Stomach (tissue), 9 donors: ENCODE data around the gene CAVIN1. TPM values are rescaled to one million over a fixed set of nuclear protein-coding genes. Genes with fewer than 3 reads are reported as not detected.
"Not testable (repeated sequence)": the region's sequence is repeated elsewhere in the genome, so short reads cannot be mapped to it uniquely, and the experiment has no call there.

Experiments
- DNase-seq, 2 donors: peaks; one replicate each; pipeline versions ENCODE4 v3.0.0 to v3.0.0-alpha.2; 2013 to 2019
- H3K27ac ChIP-seq, 5 donors: fragments of 200-600 bp in 4 of 5; sonication (generic) in 4 of 5; one replicate each; pipeline ENCODE4 v1.5.1; 2013 to 2019; ENCODE audit warnings: mild to moderate bottlenecking in 1 of 5, moderate library complexity in 1 of 5
- H3K27me3 ChIP-seq, 3 donors: fragments of 200-600 bp; sonication (generic); one replicate each; pipeline ENCODE4 v1.5.1; 2017 to 2019; ENCODE audit warnings: mixed run types in 1 of 3
- H3K36me3 ChIP-seq, 4 donors: fragments of 200-600 bp; sonication (generic); 1 replicate in 3 of 4; 2 replicates in 1 of 4; pipeline ENCODE4 v1.5.1; 2016 to 2019
- H3K4me1 ChIP-seq, 4 donors: fragments of 200-600 bp; sonication (generic); one replicate each; pipeline ENCODE4 v1.5.1; 2016 to 2019
- H3K4me3 ChIP-seq, 4 donors: fragments of 200-600 bp; sonication (generic) in 3 of 4; one replicate each; pipeline ENCODE4 v1.5.1; 2016 to 2019; ENCODE audit warnings: mild to moderate bottlenecking in 1 of 4
- H3K9me3 ChIP-seq, 4 donors: fragments of 200-600 bp; sonication (generic); one replicate each; pipeline ENCODE4 v1.5.1; 2016 to 2019
- EP300 ChIP-seq: sonication (generic); formaldehyde crosslinking; IDR thresholded peaks from one replicate; pipeline ENCODE4 v1.6.1; 2017; ENCODE audit warnings: antibody characterized with exemption
- POLR2A ChIP-seq, 4 donors: fragments of 450-650 bp; IDR thresholded peaks; one replicate each; pipeline ENCODE4 v1.6.1; 2016; ENCODE audit warnings: antibody characterized with exemption in 4 of 4, control low read depth in 2 of 4, mild to moderate bottlenecking in 1 of 4, moderate library complexity in 1 of 4
- POLR2AphosphoS5 ChIP-seq, 3 donors: sonication (generic); formaldehyde crosslinking; IDR thresholded peaks; one replicate each; pipeline ENCODE4 v1.6.1; 2016; ENCODE audit warnings: antibody characterized with exemption in 3 of 3
- WGBS, 5 donors: extraction: QIAGEN DNeasy Blood & Tissue Kit in 3 of 5; methylation state at CpG; one replicate each; pipeline versions ENCODE4 v1.1.5 to v1.1.7; 2013 to 2018; 5-methylcytosine and 5-hydroxymethylcytosine counted together
- intact Hi-C: fragments of 100-400 bp; cut with DNase I; formaldehyde crosslinking; loops from one replicate; pipeline ENCODE4 v1.15.1; 2023; ENCODE audit warnings: low total_unique reads
- polyA plus RNA-seq, 3 donors: library from polyadenylated mRNA; stranded (reverse); fragments of 200-250 nt; gene quantifications; one replicate each; pipeline ENCODE4 v1.2.3, GENCODE V29; 2013
- total RNA-seq, 5 donors: library from RNA; depleted of rRNA; stranded (reverse); fragments of >200 nt; gene quantifications; one replicate each; pipeline versions ENCODE4 v1.1.0 to v1.2.3, GENCODE V29; 2014 to 2016
- TF ChIP-seq, protein P1 (sequence below), 7 experiments: fragments of 450-650 bp in 4 of 7; fragments of 200-600 bp in 3 of 7; sonication (generic) in 3 of 7; IDR thresholded peaks; one replicate each; pipeline ENCODE4 v1.5.1; 2016 to 2019; ENCODE audit warnings: antibody characterized with exemption in 7 of 7, control low read depth in 2 of 7, mild to moderate bottlenecking in 1 of 7
- donor health status: healthy with polysubstance abuse.
- donor health status: Bipolar disorder and iron deficiency.
- donor health status: healthy.

CAVIN1 gene
- total and polyA plus RNA-seq, 8 donors = 61.2 to 244 (median 102) TPM

DNA sequence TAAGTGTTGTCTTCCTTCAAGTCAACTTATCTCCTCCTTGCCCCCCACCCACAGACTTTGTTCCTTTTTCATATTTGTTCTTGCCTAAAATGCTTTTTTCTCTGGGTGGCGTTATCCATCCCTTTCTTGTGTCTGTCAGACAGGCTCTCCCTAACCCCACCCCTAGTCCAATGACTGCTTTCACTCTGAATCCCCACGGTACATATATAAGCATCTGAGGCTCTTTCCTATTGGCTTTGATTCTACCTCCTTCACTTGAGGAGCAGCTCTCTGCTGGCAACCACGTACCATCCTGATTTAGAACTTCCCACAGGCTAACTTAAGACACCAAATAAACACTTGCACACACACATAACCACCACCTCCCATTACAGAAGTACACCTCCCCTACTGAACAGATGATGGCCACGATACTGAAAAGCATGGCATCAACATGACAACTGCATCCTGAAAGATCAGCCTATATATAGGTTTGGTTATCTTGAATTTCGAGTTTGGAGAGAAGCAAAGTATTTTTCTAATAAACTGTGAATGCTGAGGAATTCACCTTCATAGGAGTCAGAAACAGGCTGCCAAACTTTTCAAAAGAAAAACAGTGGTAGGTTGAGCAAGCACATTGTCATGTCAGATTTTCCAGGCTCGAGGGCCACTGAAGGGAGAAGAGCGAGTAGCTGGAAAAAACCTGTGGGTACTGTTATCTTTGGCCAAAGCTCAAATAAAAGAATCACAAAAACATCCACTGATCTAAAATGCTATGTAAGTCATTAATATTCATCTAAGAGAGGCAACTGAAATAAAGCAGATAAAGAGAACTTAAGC, 59.1 kb downstream of the CAVIN1 start:
- Histone ChIP-seq H3K27ac (no peak overlapping the region), H3K36me3 (no peaks in the 10 kb centered on the region), H3K27me3 (no peaks in the 10 kb centered on the region), H3K4me3 (no peak overlapping the region), H3K4me1 (peaks cover 50 to 94% (median 80%) of the 10 kb centered on the region in 4 donors), H3K9me3 (no peaks in the 10 kb centered on the region)
- DNase-seq = no peak
- 71 to 80% (median 73%) methylated on average over 7 of the region's 7 CpGs for WGBS, 5 donors
- TF ChIP-seq POLR2AphosphoS5 (IDR thresholded peaks at IDR 0.05) = no peak
- no peak for TF ChIP-seq EP300
- TF ChIP-seq POLR2A (IDR thresholded peaks at IDR 0.05) = no peak
- TF ChIP-seq, protein P1, sequence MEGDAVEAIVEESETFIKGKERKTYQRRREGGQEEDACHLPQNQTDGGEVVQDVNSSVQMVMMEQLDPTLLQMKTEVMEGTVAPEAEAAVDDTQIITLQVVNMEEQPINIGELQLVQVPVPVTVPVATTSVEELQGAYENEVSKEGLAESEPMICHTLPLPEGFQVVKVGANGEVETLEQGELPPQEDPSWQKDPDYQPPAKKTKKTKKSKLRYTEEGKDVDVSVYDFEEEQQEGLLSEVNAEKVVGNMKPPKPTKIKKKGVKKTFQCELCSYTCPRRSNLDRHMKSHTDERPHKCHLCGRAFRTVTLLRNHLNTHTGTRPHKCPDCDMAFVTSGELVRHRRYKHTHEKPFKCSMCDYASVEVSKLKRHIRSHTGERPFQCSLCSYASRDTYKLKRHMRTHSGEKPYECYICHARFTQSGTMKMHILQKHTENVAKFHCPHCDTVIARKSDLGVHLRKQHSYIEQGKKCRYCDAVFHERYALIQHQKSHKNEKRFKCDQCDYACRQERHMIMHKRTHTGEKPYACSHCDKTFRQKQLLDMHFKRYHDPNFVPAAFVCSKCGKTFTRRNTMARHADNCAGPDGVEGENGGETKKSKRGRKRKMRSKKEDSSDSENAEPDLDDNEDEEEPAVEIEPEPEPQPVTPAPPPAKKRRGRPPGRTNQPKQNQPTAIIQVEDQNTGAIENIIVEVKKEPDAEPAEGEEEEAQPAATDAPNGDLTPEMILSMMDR (IDR thresholded peaks at IDR 0.05) = no peak
- intact Hi-C loops = no loop called here

DNA sequence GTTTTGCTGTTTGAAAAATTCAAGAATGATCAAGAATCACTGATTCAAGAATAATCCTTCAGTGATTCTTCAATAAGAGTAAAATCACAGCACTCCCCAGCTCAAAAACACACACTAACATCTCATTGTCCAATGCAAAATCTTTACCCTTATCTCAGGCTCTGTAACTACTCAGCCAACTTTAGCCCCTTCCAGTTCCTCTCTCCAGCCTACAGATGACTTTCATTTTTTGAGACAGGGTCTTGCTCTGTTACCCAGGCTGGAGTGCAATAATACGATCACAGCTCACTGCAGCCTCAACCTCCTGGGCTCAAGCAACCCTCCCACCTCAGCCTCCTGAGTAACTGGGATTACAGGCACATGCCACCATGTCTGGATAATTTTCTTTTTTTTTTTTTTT, 59.8 kb downstream of the CAVIN1 start:
- H3K4me1 ChIP-seq = peaks cover 43 to 93% (median 80%) of the 10 kb centered on the region in 4 donors
- 80 to 93% (median 88%) methylated on average over 1 of the region's 1 CpG for WGBS, 5 donors

DNA sequence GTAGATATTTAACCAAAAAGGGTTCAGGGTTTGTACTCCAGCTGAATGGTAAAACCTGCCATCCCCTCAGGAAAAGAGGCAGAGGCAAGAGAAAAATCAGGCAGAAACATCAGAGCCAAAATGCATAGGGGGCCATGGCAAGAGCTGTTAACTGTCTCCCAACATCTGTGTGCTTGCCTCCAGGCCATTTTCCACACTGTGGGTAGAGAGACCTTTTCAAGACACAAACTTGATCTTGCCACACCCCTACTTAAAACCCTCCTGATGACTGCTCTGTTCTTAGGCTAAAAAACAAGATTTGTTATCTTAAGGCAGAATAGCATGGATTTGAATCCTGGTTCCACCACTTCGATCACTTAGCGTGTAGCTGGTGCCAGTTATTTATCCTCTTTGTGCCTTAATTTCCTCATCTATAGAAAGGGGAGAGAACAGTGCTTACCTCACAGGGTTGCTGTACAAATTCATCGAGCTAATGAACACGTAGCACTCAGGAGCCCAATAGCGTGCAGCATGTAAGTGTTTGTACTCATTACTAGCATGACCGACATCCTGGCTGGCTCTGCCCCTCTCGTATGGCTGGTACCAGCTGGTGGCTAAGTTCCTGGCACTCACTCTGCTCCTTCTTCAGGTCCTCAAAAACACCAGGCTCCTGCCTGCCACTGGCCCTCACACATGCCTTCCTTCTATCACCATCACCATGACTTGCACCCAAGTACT, 60.7 kb downstream of the CAVIN1 start:
- no peak for DNase-seq
- TF ChIP-seq EP300 (no peak), POLR2A (IDR thresholded peaks at IDR 0.05) (no peak), POLR2AphosphoS5 (IDR thresholded peaks at IDR 0.05) (no peak)
- TF ChIP-seq, protein P1 (IDR thresholded peaks at IDR 0.05) = no peak
- WGBS, 5 donors = 71 to 83% (median 77%) methylated on average over 7 of the region's 7 CpGs
- no peaks in the 10 kb centered on the region for H3K36me3 ChIP-seq
- H3K9me3 ChIP-seq = no peaks in the 10 kb centered on the region
- peak overlapping the region in 1 of 5 donors; percentile 16 for H3K27ac ChIP-seq
- intact Hi-C loops = no loop called here
- H3K4me1 ChIP-seq = peaks cover 39 to 90% (median 79%) of the 10 kb centered on the region in 4 donors
- H3K4me3 ChIP-seq = no peak overlapping the region
- no peaks in the 10 kb centered on the region for H3K27me3 ChIP-seq

More for the DNA sequence above, 59.8 kb downstream of the CAVIN1 start:
- no peaks in the 10 kb centered on the region for H3K9me3 ChIP-seq
- no peak for DNase-seq
- TF ChIP-seq EP300 (no peak), POLR2A (IDR thresholded peaks at IDR 0.05) (no peak), POLR2AphosphoS5 (IDR thresholded peaks at IDR 0.05) (no peak)
- TF ChIP-seq, protein P1 (IDR thresholded peaks at IDR 0.05) = no peak
- no peak overlapping the region for H3K4me3 ChIP-seq
- H3K27me3 ChIP-seq = no peaks in the 10 kb centered on the region
- no peak overlapping the region for H3K27ac ChIP-seq
- H3K36me3 ChIP-seq = no peaks in the 10 kb centered on the region
- intact Hi-C loops = no loop called here

GRCh38 chr17:42361781-42362186, 61.3 kb downstream of the CAVIN1 start:
- Histone ChIP-seq H3K36me3 (no peaks in the 10 kb centered on the region), H3K27me3 (no peaks in the 10 kb centered on the region), H3K9me3 (no peaks in the 10 kb centered on the region), H3K4me1 (peaks cover 37 to 89% (median 75%) of the 10 kb centered on the region in 4 donors), H3K4me3 (no peak overlapping the region), H3K27ac (peak overlapping the region in 2 of 5 donors; percentile 0 to 16)
- peak in 1 of 3 donors; percentile 17 for TF ChIP-seq POLR2AphosphoS5 (IDR thresholded peaks at IDR 0.05)
- no peak for TF ChIP-seq EP300
- TF ChIP-seq, protein P1 (IDR thresholded peaks at IDR 0.05) = no peak
- DNase-seq = no peak
- 46 to 58% (median 50%) methylated on average over 2 of the region's 2 CpGs for WGBS, 5 donors
- intact Hi-C loops = no loop called here

DNA sequence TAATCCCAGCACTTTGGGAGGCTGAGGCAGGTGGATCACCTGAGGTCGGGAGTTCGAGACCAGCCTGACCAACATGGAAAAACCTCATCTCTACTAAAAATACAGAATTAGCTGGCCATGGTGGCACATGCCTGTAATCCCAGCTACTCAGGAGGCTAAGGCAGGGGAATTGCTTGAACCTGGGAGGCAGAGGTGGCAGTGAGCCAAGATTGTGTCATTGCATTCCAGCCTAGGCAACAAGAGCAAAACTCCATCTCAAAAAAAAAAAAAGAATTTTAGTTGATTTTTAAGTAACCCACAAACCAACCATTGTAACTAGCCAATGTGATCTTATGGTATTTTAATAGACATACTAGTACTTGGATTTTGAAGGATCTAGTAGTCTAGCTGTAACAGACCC, 62.7 kb downstream of the CAVIN1 start:
- H3K36me3 ChIP-seq, H3K27ac ChIP-seq, H3K4me3 ChIP-seq, H3K9me3 ChIP-seq, intact Hi-C loops, H3K27me3 ChIP-seq, DNase-seq: not testable (repeated sequence)
- 89 to 100% (median 96%) methylated on average over 2 of the region's 2 CpGs for WGBS, 5 donors
- H3K4me1 ChIP-seq = peaks cover 28 to 87% (median 69%) of the 10 kb centered on the region in 4 donors
